H1 (cell line): Measurements from ENCODE around the gene MAB21L3. TPM values are rescaled to one million over a fixed set of nuclear protein-coding genes. Genes with fewer than 3 reads are reported as not detected.

Experiments
- CTCF ChIA-PET: fragments of 300-600 bp; sonication (Branson Sonifier 250); formaldehyde crosslinking; loops from one replicate; lab custom pipeline; 2021; ENCODE audit not compliant: partially characterized antibody; lab: Charles Lee
- POLR2A ChIA-PET: fragments of 300-600 bp; sonication (Branson Sonifier 250); formaldehyde crosslinking; loops from one replicate; lab custom pipeline; 2021; ENCODE audit warnings: inconsistent platforms; ENCODE audit not compliant: partially characterized antibody; lab: Charles Lee
- DNase-seq, 2 experiments: peaks; one replicate each; pipeline versions ENCODE4 v3.0.0 to v3.0.0-alpha.2; 2010 to 2022; ENCODE audit warnings: low spot score in 2 of 2, low read depth in 1 of 2, mixed read lengths in 1 of 2
- FAIRE-seq: peaks from 2 replicates; lab custom pipeline; 2011; peaks lifted over from hg19 to GRCh38; lab: Jason Lieb, UNC
- H2AFZ ChIP-seq: 2 replicates; pipeline ENCODE4 v1.8.1; 2012; ENCODE audit warnings: low read length, inconsistent platforms
- H2AK5ac ChIP-seq: 2 replicates; pipeline ENCODE4 v1.6.1; 2013; ENCODE audit warnings: low read depth, low read length
- H2BK120ac ChIP-seq: replicated peaks from 2 replicates; pipeline ENCODE3; 2013; ENCODE audit warnings: low read depth, low read length, inconsistent platforms
- H2BK12ac ChIP-seq: 2 replicates; pipeline ENCODE4 v1.6.1; 2013; ENCODE audit warnings: low read depth, low read length
- H2BK15ac ChIP-seq: 2 replicates; pipeline ENCODE4 v1.6.1; 2013; ENCODE audit warnings: low read length
- H2BK20ac ChIP-seq: 2 replicates; pipeline ENCODE4 v1.6.1; 2013; ENCODE audit warnings: low read length
- H2BK5ac ChIP-seq: 2 replicates; pipeline ENCODE4 v1.6.1; 2013; ENCODE audit warnings: low read depth, low read length
- H3K14ac ChIP-seq: 2 replicates; pipeline ENCODE4 v1.6.1; 2013; ENCODE audit warnings: inconsistent platforms; ENCODE audit not compliant: insufficient read length
- H3K18ac ChIP-seq: 2 replicates; pipeline ENCODE4 v1.6.1; 2013; ENCODE audit warnings: low read length; ENCODE audit errors: extremely low read depth
- H3K23ac ChIP-seq: 2 replicates; pipeline ENCODE4 v1.6.1; 2013; ENCODE audit warnings: inconsistent platforms; ENCODE audit not compliant: insufficient read length
- H3K23me2 ChIP-seq: 2 replicates; pipeline ENCODE4 v1.6.1; 2013; ENCODE audit warnings: low read depth, low read length
- H3K27ac ChIP-seq: 2 replicates; pipeline ENCODE4 v1.6.1; 2011; ENCODE audit warnings: low read depth, low read length, inconsistent platforms
- H3K27me3 ChIP-seq, 4 experiments: replicated peaks in 1 of 4; 1 replicate in 1 of 4; 2 replicates in 3 of 4; pipeline versions ENCODE4 v1.6.1 to v1.8.1; 2011 to 2013; ENCODE audit warnings: low read length in 3 of 4, mild to moderate bottlenecking in 3 of 4, inconsistent platforms in 2 of 4, mixed read lengths in 2 of 4, moderate library complexity in 1 of 4; ENCODE audit not compliant: control insufficient read depth in 3 of 4, insufficient read depth in 3 of 4; ENCODE audit errors: extremely low read depth in 1 of 4
- H3K36me3 ChIP-seq, 4 experiments: 2 replicates each; pipeline versions ENCODE4 v1.6.1 to v1.8.1; 2011 to 2013; ENCODE audit warnings: mild to moderate bottlenecking in 4 of 4, low read length in 3 of 4, moderate library complexity in 2 of 4, control low read depth in 1 of 4, inconsistent platforms in 1 of 4; ENCODE audit not compliant: insufficient read depth in 4 of 4, control insufficient read depth in 2 of 4
- H3K4ac ChIP-seq: replicated peaks from 2 replicates; pipeline ENCODE3; 2013; ENCODE audit warnings: low read length, low read depth, mixed read lengths, inconsistent platforms; ENCODE audit not compliant: insufficient read length
- H3K4me1 ChIP-seq, 4 experiments: replicated peaks in 1 of 4; 1 replicate in 1 of 4; 2 replicates in 3 of 4; pipeline versions ENCODE4 v1.6.1 to v1.8.1; 2011 to 2013; ENCODE audit warnings: low read length in 3 of 4, inconsistent platforms in 2 of 4, mixed read lengths in 1 of 4; ENCODE audit not compliant: insufficient read depth in 4 of 4, control insufficient read depth in 3 of 4
- H3K4me2 ChIP-seq, 2 experiments: 2 replicates each; pipeline versions ENCODE4 v1.6.1 to v1.8.1; 2011 to 2013; ENCODE audit warnings: low read depth in 2 of 2, low read length in 2 of 2, control low read depth in 1 of 2, inconsistent platforms in 1 of 2, mild to moderate bottlenecking in 1 of 2; ENCODE audit not compliant: insufficient read depth in 1 of 2
- H3K4me3 ChIP-seq, 4 experiments: fragments of 200-600, 300-600 bp in 1 of 4; sonication (generic), shearing (Covaris generic), sonication (Bioruptor Twin) in 1 of 4; 2 replicates each; pipeline versions ENCODE4 v1.5.1 to v1.8.1; 2011 to 2016; ENCODE audit warnings: low read length in 4 of 4, low read depth in 3 of 4, control low read depth in 2 of 4, inconsistent platforms in 2 of 4, mild to moderate bottlenecking in 2 of 4, mixed read lengths in 1 of 4, moderate library complexity in 1 of 4; ENCODE audit not compliant: insufficient read depth in 2 of 4; ENCODE audit errors: extremely low read depth in 1 of 4
- H3K56ac ChIP-seq: replicated peaks from 2 replicates; pipeline ENCODE3; 2013; ENCODE audit warnings: low read depth, mild to moderate bottlenecking, mixed read lengths, low read length, inconsistent platforms; ENCODE audit not compliant: insufficient read length
- H3K79me1 ChIP-seq: 2 replicates; pipeline ENCODE4 v1.6.1; 2013; ENCODE audit warnings: low read depth, low read length, control low read depth
- H3K79me2 ChIP-seq, 2 experiments: 2 replicates each; pipeline versions ENCODE4 v1.6.1 to v1.8.1; 2012 to 2013; ENCODE audit warnings: low read length in 2 of 2, mild to moderate bottlenecking in 2 of 2, inconsistent platforms in 1 of 2; ENCODE audit not compliant: insufficient read depth in 2 of 2, control insufficient read depth in 1 of 2
- H3K9ac ChIP-seq, 4 experiments: replicated peaks in 1 of 4; 1 replicate in 1 of 4; 2 replicates in 3 of 4; pipeline versions ENCODE4 v1.6.1 to v1.8.1; 2011 to 2013; ENCODE audit warnings: low read depth in 3 of 4, low read length in 3 of 4, control low read depth in 2 of 4, mild to moderate bottlenecking in 2 of 4, moderate library complexity in 2 of 4, inconsistent platforms in 1 of 4; ENCODE audit errors: extremely low read depth in 1 of 4
- H3K9me3 ChIP-seq, 2 experiments: 2 replicates each; pipeline versions ENCODE4 v1.6.1 to v1.8.1; 2012 to 2013; ENCODE audit warnings: mild to moderate bottlenecking in 2 of 2, moderate library complexity in 2 of 2, control low read depth in 1 of 2, inconsistent platforms in 1 of 2, low read depth in 1 of 2, low read length in 1 of 2, mixed read lengths in 1 of 2; ENCODE audit not compliant: insufficient read depth in 2 of 2
- H4K20me1 ChIP-seq, 2 experiments: replicated peaks in 1 of 2; 2 replicates each; pipeline versions ENCODE3 to v1.8.1; 2011 to 2013; ENCODE audit warnings: inconsistent platforms in 2 of 2, low read length in 2 of 2, mild to moderate bottlenecking in 1 of 2; ENCODE audit not compliant: insufficient read depth in 2 of 2, control insufficient read depth in 1 of 2
- H4K5ac ChIP-seq: 2 replicates; pipeline ENCODE4 v1.6.1; 2013; ENCODE audit warnings: low read length, low read depth, mixed read lengths, inconsistent platforms; ENCODE audit not compliant: insufficient read length
- H4K8ac ChIP-seq: 2 replicates; pipeline ENCODE4 v1.8.0; 2013; ENCODE audit warnings: mild to moderate bottlenecking, moderate library complexity, low read length, inconsistent platforms; ENCODE audit not compliant: insufficient read depth; ENCODE audit errors: extremely low read depth
- H4K91ac ChIP-seq: replicated peaks from 2 replicates; pipeline ENCODE3; 2013; ENCODE audit warnings: low read length, mixed read lengths, inconsistent platforms; ENCODE audit not compliant: insufficient read length
- CTBP2 ChIP-seq: IDR thresholded peaks from 2 replicates; pipeline ENCODE4 v1.7.0; 2011; ENCODE audit warnings: borderline replicate concordance, mild to moderate bottlenecking, moderate library complexity, mixed read lengths, low read length; ENCODE audit not compliant: insufficient read depth, insufficient read length
- EGR1 ChIP-seq: IDR thresholded peaks from 2 replicates; pipeline ENCODE4 v1.6.1; 2011; ENCODE audit warnings: low read depth, low read length, borderline replicate concordance
- EP300 ChIP-seq, 2 experiments: IDR thresholded peaks; 1 replicate in 1 of 2; 2 replicates in 1 of 2; pipeline ENCODE4 v1.6.1; 2011 to 2012; ENCODE audit warnings: low read depth in 2 of 2, low read length in 2 of 2, mild to moderate bottlenecking in 2 of 2, borderline replicate concordance in 1 of 2, inconsistent platforms in 1 of 2, moderate library complexity in 1 of 2
- GABPA ChIP-seq: IDR thresholded peaks from 2 replicates; pipeline ENCODE4 v1.6.1; 2011; ENCODE audit warnings: mild to moderate bottlenecking, low read length, moderate library complexity, borderline replicate concordance; ENCODE audit not compliant: insufficient read depth
- JUND ChIP-seq: IDR thresholded peaks from 2 replicates; pipeline ENCODE4 v1.6.1; 2011; ENCODE audit warnings: mild to moderate bottlenecking, improper control_type of control experiment, low read length
- KDM1A ChIP-seq: fragments of 200-600, 300-600 bp; sonication (generic); IDR thresholded peaks from 2 replicates; pipeline ENCODE4 v1.7.1; 2016; ENCODE audit warnings: mild to moderate bottlenecking, low read length, borderline replicate concordance
- PHF8 ChIP-seq: fragments of 200-600 bp; sonication (generic); conservative IDR thresholded peaks from 2 replicates; pipeline ENCODE4 v1.7.1; 2012; ENCODE audit warnings: low read depth, mild to moderate bottlenecking, inconsistent platforms, low read length, moderate library complexity
- SIX5 ChIP-seq: IDR thresholded peaks from 2 replicates; pipeline ENCODE4 v1.6.1; 2011; ENCODE audit warnings: mild to moderate bottlenecking, low read depth, low read length
- WGBS, 2 experiments: shearing (Covaris generic) in 1 of 2; methylation state at CpG; one replicate each; pipeline versions ENCODE4 v1.1.6 to v1.1.7; 2013 to 2015; ENCODE audit warnings: low lambda C conversion rate in 2 of 2, mixed read lengths in 2 of 2, inconsistent platforms in 1 of 2, low coverage in 1 of 2, missing lambda C conversion rate in 1 of 2; ENCODE audit not compliant: insufficient replicate concordance in 2 of 2, insufficient coverage in 1 of 2, insufficient read length in 1 of 2; ENCODE audit errors: extremely low coverage in 1 of 2, missing lambda C conversion rate in 1 of 2; 5-methylcytosine and 5-hydroxymethylcytosine counted together
- polyA plus RNA-seq, 7 experiments: library from polyadenylated mRNA; depleted of rRNA in 3 of 7; stranded (reverse) in 5 of 7; unstranded in 2 of 7; fragments of >200 nt in 5 of 7; fragments of 200-250 nt in 2 of 7; gene quantifications; 1 replicate in 5 of 7; 2 replicates in 1 of 7; 4 replicates in 1 of 7; pipeline versions ENCODE4 v1.2.1 to v1.2.3, GENCODE V29; 2011 to 2013; ENCODE audit warnings: missing spikeins in 2 of 7, mixed read lengths in 2 of 7
- total RNA-seq: library from RNA; stranded (reverse); fragmentation: NEBNext Ultra II Directional; extraction: Animal tissue kit (Norgen Biotek cat#: 25700); gene quantifications from 2 replicates; pipeline ENCODE4 v1.2.1, GENCODE V29; 2021

Gene MAB21L3
- total and polyA plus RNA-seq, 2 of the 8 experiments (the other 6 are each of a cell fraction or from before 2014, with no cell fraction given), result not detected

DNA sequence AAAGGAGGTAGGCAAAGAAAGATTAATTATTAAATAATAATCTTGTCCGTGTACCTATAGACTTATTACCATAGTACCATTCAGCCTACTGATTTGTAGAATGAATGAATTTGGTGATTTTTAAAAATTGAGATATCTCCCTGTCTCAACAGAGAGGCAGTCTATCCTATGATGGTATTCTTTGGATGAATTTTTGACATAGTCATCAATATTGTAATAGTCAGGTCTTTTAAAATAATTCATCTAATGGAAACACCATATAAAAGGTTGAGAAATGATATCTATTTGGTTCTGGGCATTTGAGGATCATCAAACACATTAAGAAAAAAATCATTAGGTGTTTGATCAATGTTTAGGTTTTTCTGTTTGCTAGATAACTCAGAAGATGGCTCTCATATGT is 35.6 kb upstream of the MAB21L3 start:
- H3K4me2 ChIP-seq, result no peak overlapping the region
- FAIRE-seq (no peak), DNase-seq (no peak)
- no peaks in the 10 kb centered on the region for H3K9me3 ChIP-seq
- H2BK12ac ChIP-seq, result no peak overlapping the region
- no peak overlapping the region for H3K56ac ChIP-seq
- no peak overlapping the region for H3K23ac ChIP-seq
- H3K14ac ChIP-seq, result no peak overlapping the region
- TF ChIP-seq PHF8 (no peak), SIX5 (no peak), EGR1 (no peak), GABPA (no peak), CTBP2 (no peak), KDM1A (no peak), JUND (no peak), EP300 (IDR thresholded peaks at IDR 0.05; ENCODE audit: borderline replicate concordance in 1 of 2, low read depth in 2 of 2, low read length in 2 of 2) (no peak)
- 0% methylated on average over 1 of the region's 1 CpG; no CpG with 5 or more reads in 1 of the 2 experiments for WGBS, 2 experiments
- H2AK5ac ChIP-seq, result no peak overlapping the region
- H2AFZ ChIP-seq, result no peak overlapping the region
- POLR2A ChIA-PET, result no interaction called here
- H4K8ac ChIP-seq, result no peak overlapping the region
- H3K27me3 ChIP-seq, result no peaks in the 10 kb centered on the region
- no peaks in the 10 kb centered on the region for H3K79me1 ChIP-seq
- H3K79me2 ChIP-seq, result no peaks in the 10 kb centered on the region
- no peak overlapping the region for H3K27ac ChIP-seq
- CTCF ChIA-PET, result interaction anchor here (0.7 kb wide), 1 partner anchor 24 kb away, joined by 3 read pairs; no protein-coding TSS in a partner anchor
- no peak overlapping the region for H2BK15ac ChIP-seq
- no peak overlapping the region for H2BK20ac ChIP-seq
- no peak overlapping the region for H4K91ac ChIP-seq
- no peaks in the 10 kb centered on the region for H4K20me1 ChIP-seq
- H3K36me3 ChIP-seq, result no peaks in the 10 kb centered on the region
- no peak overlapping the region for H3K18ac ChIP-seq
- H4K5ac ChIP-seq, result no peak overlapping the region
- H3K4ac ChIP-seq, result no peak overlapping the region
- no peak overlapping the region for H3K9ac ChIP-seq
- H3K4me1 ChIP-seq, result no peaks in the 10 kb centered on the region
- H2BK5ac ChIP-seq, result no peak overlapping the region
- no peak overlapping the region for H2BK120ac ChIP-seq
- no peak overlapping the region for H3K4me3 ChIP-seq
- H3K23me2 ChIP-seq, result no peaks in the 10 kb centered on the region; the same call in 1 of the 2 replicates
